OCI-LY7 (cell line): ENCODE data around the gene ARL13B. TPM values are rescaled to one million over a fixed set of nuclear protein-coding genes. Genes with fewer than 3 reads are reported as not detected.

Source experiments
- BruUV-seq: library from RNA; stranded (reverse); fragments of 400-500 nt; replicated peaks from 2 replicates; lab custom pipeline; 2021; lab: Mats Ljungman, UMichigan
- CTCF ChIA-PET: fragments of 300-600 bp; sonication (Branson Sonifier 250); formaldehyde crosslinking; loops from one replicate; lab custom pipeline; 2022; ENCODE audit warnings: antibody characterized with exemption; ENCODE audit not compliant: unreplicated experiment; lab: Charles Lee
- POLR2A ChIA-PET: fragments of 300-600 bp; sonication (Branson Sonifier 250); formaldehyde crosslinking; loops from one replicate; lab custom pipeline; 2022; ENCODE audit warnings: antibody characterized with exemption; lab: Charles Lee
- DNase-seq: peaks from one replicate; pipeline ENCODE4 v3.0.0-alpha.2; 2015; ENCODE audit warnings: low spot score
- H2AFZ ChIP-seq: fragments of 200-600 bp; sonication (generic), shearing (Covaris generic); 2 replicates; pipeline ENCODE4 v1.6.1; 2014; ENCODE audit warnings: mild to moderate bottlenecking, antibody characterized with exemption, low read length, moderate library complexity
- H3K27ac ChIP-seq: fragments of 200-600 bp; sonication (generic); 2 replicates; pipeline ENCODE4 v1.5.1; 2014; ENCODE audit warnings: mixed run types, low read depth, mild to moderate bottlenecking, moderate library complexity, low read length, inconsistent platforms; ENCODE audit not compliant: poor library complexity, severe bottlenecking
- H3K36me3 ChIP-seq: fragments of 200-600 bp; sonication (generic); 2 replicates; pipeline ENCODE4 v1.6.1; 2014; ENCODE audit warnings: mild to moderate bottlenecking, antibody characterized with exemption, low read length, moderate library complexity, mixed read lengths; ENCODE audit not compliant: insufficient read depth
- H3K4me1 ChIP-seq: fragments of 200-600 bp; sonication (generic); 2 replicates; pipeline ENCODE4 v1.5.1; 2014; ENCODE audit warnings: mild to moderate bottlenecking, low read length; ENCODE audit not compliant: insufficient read depth, poor library complexity, severe bottlenecking
- H3K4me2 ChIP-seq: fragments of 200-600 bp; sonication (generic); 2 replicates; pipeline ENCODE4 v1.6.1; 2014; ENCODE audit warnings: mild to moderate bottlenecking, low read length
- H3K4me3 ChIP-seq: fragments of 200-600 bp; sonication (generic); 2 replicates; pipeline ENCODE4 v1.5.1; 2014; ENCODE audit warnings: mild to moderate bottlenecking, low read depth, low read length; ENCODE audit not compliant: poor library complexity, severe bottlenecking
- H3K79me2 ChIP-seq: fragments of 200-600 bp; sonication (generic); 2 replicates; pipeline ENCODE4 v1.6.1; 2016; ENCODE audit warnings: low read depth, mild to moderate bottlenecking, low read length, moderate library complexity, mixed read lengths; ENCODE audit not compliant: insufficient read depth
- H3K9me2 ChIP-seq: fragments of 200-600 bp; sonication (generic); 2 replicates; pipeline ENCODE4 v1.6.1; 2016; ENCODE audit warnings: mild to moderate bottlenecking, low read length, mixed read lengths; ENCODE audit not compliant: insufficient read depth
- H3K9me3 ChIP-seq: fragments of 200-600 bp; sonication (generic); 2 replicates; pipeline ENCODE4 v1.6.1; 2014; ENCODE audit warnings: mild to moderate bottlenecking, mixed run types, low read length, mixed read lengths
- H4K20me1 ChIP-seq: fragments of 200-600 bp; sonication (generic); 2 replicates; pipeline ENCODE4 v1.6.1; 2014; ENCODE audit warnings: mild to moderate bottlenecking, antibody characterized with exemption, low read length, moderate library complexity, mixed read lengths; ENCODE audit not compliant: insufficient read depth
- CTCF ChIP-seq: fragments of 200-600 bp; sonication (generic); conservative IDR thresholded peaks from 2 replicates; pipeline ENCODE4 v1.5.1; 2014; ENCODE audit warnings: mild to moderate bottlenecking, antibody characterized with exemption, low read length, moderate library complexity, mixed read lengths
- EZH2phosphoT487 ChIP-seq: fragments of 200-600 bp; sonication (generic); IDR thresholded peaks from 2 replicates; pipeline ENCODE4 v1.6.1; 2018; ENCODE audit warnings: low read depth, borderline replicate concordance, mild to moderate bottlenecking, mixed run types, antibody characterized with exemption, low read length, moderate library complexity, mixed read lengths
- intact Hi-C: fragments of 100-400 bp; cut with micrococcal nuclease; formaldehyde crosslinking; loops from one replicate; pipeline ENCODE4 v1.10.0; 2022; ENCODE audit not compliant: unreplicated experiment
- total RNA-seq, 2 experiments: library from RNA; depleted of rRNA in 1 of 2; stranded (reverse); fragments of >200 nt in 1 of 2; shearing (Covaris generic) in 1 of 2; gene quantifications; 2 replicates each; pipeline ENCODE4 v1.2.3, GENCODE V29; 2014 to 2022

ARL13B gene
- total RNA-seq, 2 experiments from 2014 or later: 5.4 to 12.0 TPM

GRCh38 chr3:94081884-94082283 lies 101.9 kb downstream of the ARL13B start:
- Histone ChIP-seq H3K9me3 (no peaks in the 10 kb centered on the region), H3K4me1 (no peaks in the 10 kb centered on the region), H3K27ac (no peak overlapping the region), H3K9me2 (no peaks in the 10 kb centered on the region), H3K4me3 (no peak overlapping the region), H2AFZ (no peak overlapping the region), H3K36me3 (peaks cover 26% of the 10 kb centered on the region; the same call in 1 of the 2 replicates), H3K79me2 (no peaks in the 10 kb centered on the region), H4K20me1 (no peaks in the 10 kb centered on the region), H3K4me2 (no peak overlapping the region)
- intact Hi-C loops: no loop called here
- no TSS peak for BruUV-seq
- no peak for DNase-seq
- CTCF ChIA-PET: no interaction called here
- no peak for TF ChIP-seq CTCF
- TF ChIP-seq EZH2phosphoT487: no peak
- POLR2A ChIA-PET: interaction anchor here (1.0 kb wide), 1 partner anchor 19 kb away, joined by 3 read pairs; the partner anchor contains the start of genes DHFR2 and NSUN3

GRCh38 chr3:94082391-94082937 lies 102.5 kb downstream of the ARL13B start:
- Histone ChIP-seq H3K4me1 (no peaks in the 10 kb centered on the region), H3K9me3 (no peaks in the 10 kb centered on the region), H3K79me2 (no peaks in the 10 kb centered on the region), H3K4me2 (no peak overlapping the region), H4K20me1 (no peaks in the 10 kb centered on the region), H2AFZ (no peak overlapping the region), H3K9me2 (no peaks in the 10 kb centered on the region), H3K27ac (no peak overlapping the region), H3K4me3 (no peak overlapping the region), H3K36me3 (peaks cover 26% of the 10 kb centered on the region; the same call in 1 of the 2 replicates)
- no peak for DNase-seq
- TF ChIP-seq EZH2phosphoT487 (no peak), CTCF (no peak)
- ChIA-PET POLR2A (no interaction called here), CTCF (no interaction called here)
- intact Hi-C loops: no loop called here
- no TSS peak for BruUV-seq

GRCh38 chr3:94083261-94083660 lies 103.3 kb downstream of the ARL13B start:
- Histone ChIP-seq H3K9me3 (no peaks in the 10 kb centered on the region), H3K4me3 (no peak overlapping the region), H3K36me3 (peaks cover 29% of the 10 kb centered on the region), H3K4me1 (no peaks in the 10 kb centered on the region), H4K20me1 (no peaks in the 10 kb centered on the region), H3K27ac (no peak overlapping the region), H2AFZ (no peak overlapping the region), H3K79me2 (no peaks in the 10 kb centered on the region), H3K4me2 (no peak overlapping the region), H3K9me2 (no peaks in the 10 kb centered on the region)
- no TSS peak for BruUV-seq
- CTCF ChIA-PET: interaction anchor here (0.6 kb wide), 1 partner anchor 20 kb away, joined by 4 read pairs; no protein-coding TSS in a partner anchor
- TF ChIP-seq EZH2phosphoT487: no peak
- no peak for TF ChIP-seq CTCF
- POLR2A ChIA-PET: no interaction called here
- intact Hi-C loops: no loop called here
- DNase-seq: no peak
